Karpas-422 (cell line): ENCODE results near the gene CFAP298. TPM values are rescaled to one million over a fixed set of nuclear protein-coding genes. Genes with fewer than 3 reads are reported as not detected.

Source experiments
- DNase-seq: peaks from one replicate; pipeline ENCODE4 v3.0.0-alpha.2; 2015
- H2AFZ ChIP-seq: fragments of 200-600 bp; sonication (generic); 2 replicates; pipeline ENCODE4 v1.6.1; 2014; ENCODE audit warnings: antibody characterized with exemption, low read length, mixed read lengths
- H3K27ac ChIP-seq: fragments of 200-600 bp; sonication (generic); 2 replicates; pipeline ENCODE4 v1.5.1; 2014; ENCODE audit warnings: mild to moderate bottlenecking, low read length, moderate library complexity
- H3K27me3 ChIP-seq: fragments of 200-600 bp; sonication (generic); 2 replicates; pipeline ENCODE4 v1.6.1; 2014; ENCODE audit warnings: low read length, mixed read lengths
- H3K36me3 ChIP-seq: fragments of 200-600 bp; sonication (generic); 2 replicates; pipeline ENCODE4 v1.6.1; 2014; ENCODE audit warnings: low read length, mixed read lengths; ENCODE audit not compliant: insufficient read depth
- H3K4me1 ChIP-seq: fragments of 200-600 bp; sonication (generic); 2 replicates; pipeline ENCODE4 v1.6.1; 2014; ENCODE audit warnings: mild to moderate bottlenecking, low read length, mixed read lengths
- H3K4me2 ChIP-seq: fragments of 200-600 bp; sonication (generic); 2 replicates; pipeline ENCODE4 v1.6.1; 2014; ENCODE audit warnings: low read length, low read depth, mild to moderate bottlenecking; ENCODE audit not compliant: poor library complexity, severe bottlenecking
- H3K4me3 ChIP-seq: fragments of 200-600 bp; sonication (generic); 2 replicates; pipeline ENCODE4 v1.5.1; 2014; ENCODE audit warnings: mild to moderate bottlenecking, antibody characterized with exemption, low read length, mixed read lengths
- H3K79me2 ChIP-seq: fragments of 200-600 bp; sonication (generic); 2 replicates; pipeline ENCODE4 v1.6.1; 2014; ENCODE audit warnings: mild to moderate bottlenecking, low read length, mixed read lengths
- H3K9ac ChIP-seq: fragments of 200-600 bp; sonication (generic); 2 replicates; pipeline ENCODE4 v1.6.0; 2014; ENCODE audit warnings: low read length
- H3K9me2 ChIP-seq: fragments of 200-600 bp; sonication (generic), shearing (Covaris generic); replicated peaks from 2 replicates; pipeline ENCODE4 v1.6.0; 2014; ENCODE audit warnings: mild to moderate bottlenecking, low read length, moderate library complexity; ENCODE audit not compliant: insufficient read depth
- H3K9me3 ChIP-seq: fragments of 300-700, 200-600 bp; sonication (generic); 2 replicates; pipeline ENCODE4 v1.6.1; 2014; ENCODE audit warnings: low read length, mixed read lengths
- H4K20me1 ChIP-seq: fragments of 200-600 bp; sonication (generic); 2 replicates; pipeline ENCODE4 v1.6.1; 2014; ENCODE audit warnings: mild to moderate bottlenecking, antibody characterized with exemption, low read length, low read depth; ENCODE audit not compliant: insufficient read depth
- total RNA-seq: library from RNA; depleted of rRNA; stranded (reverse); fragments of >200 nt; shearing (Covaris generic); gene quantifications from 2 replicates; pipeline ENCODE4 v1.2.3, GENCODE V29; 2014; ENCODE audit warnings: low replicate concordance

Gene CFAP298
- total RNA-seq, 1 experiment from 2014 or later: 36.0 TPM

DNA sequence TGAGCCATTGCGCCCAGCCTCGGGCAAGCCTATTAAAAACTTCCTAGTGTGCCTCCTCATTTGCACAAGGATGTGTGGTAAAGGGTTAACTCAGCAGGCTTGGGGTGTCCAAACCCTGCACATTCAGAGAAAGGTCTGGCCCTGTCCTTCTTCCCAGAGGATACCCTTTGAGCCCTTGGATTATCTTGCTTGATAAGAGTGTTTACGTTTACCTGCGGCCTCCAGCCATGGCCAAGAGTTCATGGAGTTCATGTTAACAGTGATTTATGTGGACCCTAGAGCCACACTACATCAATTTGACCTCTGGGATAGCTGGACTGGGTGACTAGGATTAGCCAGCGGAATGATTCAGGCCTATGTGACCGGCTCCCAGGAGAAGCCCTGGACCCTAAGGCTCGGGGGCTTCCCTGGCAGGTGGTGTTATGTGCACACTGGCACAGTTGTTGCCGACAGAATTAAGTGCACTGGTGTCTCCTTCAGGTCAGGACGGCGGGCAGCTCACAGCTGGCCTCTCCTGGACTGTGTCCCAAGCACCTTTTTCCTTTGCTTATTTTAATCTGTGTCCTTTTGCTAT lies 19.2 kb downstream of the CFAP298 start:
- no peak overlapping the region for H3K9ac ChIP-seq
- H3K4me1 ChIP-seq: no peaks in the 10 kb centered on the region
- H3K79me2 ChIP-seq: no peaks in the 10 kb centered on the region
- H3K27ac ChIP-seq: no peak overlapping the region
- H4K20me1 ChIP-seq: no peaks in the 10 kb centered on the region
- H3K36me3 ChIP-seq: no peaks in the 10 kb centered on the region
- no peak overlapping the region for H2AFZ ChIP-seq
- no peaks in the 10 kb centered on the region for H3K9me2 ChIP-seq
- H3K4me3 ChIP-seq: no peak overlapping the region
- no peak overlapping the region for H3K4me2 ChIP-seq
- DNase-seq: no peak
- H3K9me3 ChIP-seq: no peaks in the 10 kb centered on the region
- H3K27me3 ChIP-seq: no peaks in the 10 kb centered on the region

DNA sequence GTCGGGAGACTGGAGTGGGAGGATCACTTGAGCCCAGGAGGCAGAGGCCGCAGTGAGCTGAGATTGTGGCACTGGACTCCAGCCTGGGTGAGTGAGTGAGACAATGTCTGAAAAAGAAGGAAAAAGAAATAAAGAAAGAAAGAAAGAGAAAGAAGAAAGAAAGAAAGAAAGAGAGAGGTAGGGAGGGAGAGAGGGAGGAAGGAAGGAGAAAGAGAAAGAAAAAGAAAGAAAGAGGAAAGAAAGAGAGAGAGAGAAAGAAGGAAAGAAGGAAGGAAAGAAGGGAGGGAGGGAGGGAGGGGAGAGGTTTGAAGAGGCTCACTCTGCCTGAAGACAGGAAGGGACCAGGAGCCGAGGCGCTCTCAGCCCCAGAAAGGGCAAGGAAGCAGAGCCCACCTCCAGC lies 22.0 kb downstream of the CFAP298 start:
- Histone ChIP-seq H3K4me3 (no peak overlapping the region), H3K9ac (no peak overlapping the region), H3K36me3 (no peaks in the 10 kb centered on the region), H3K9me3 (no peaks in the 10 kb centered on the region), H3K9me2 (no peaks in the 10 kb centered on the region), H3K4me2 (no peak overlapping the region), H3K27ac (no peak overlapping the region), H2AFZ (no peak overlapping the region), H3K27me3 (no peaks in the 10 kb centered on the region), H4K20me1 (no peaks in the 10 kb centered on the region), H3K79me2 (no peaks in the 10 kb centered on the region), H3K4me1 (no peaks in the 10 kb centered on the region)
- no peak for DNase-seq

DNA sequence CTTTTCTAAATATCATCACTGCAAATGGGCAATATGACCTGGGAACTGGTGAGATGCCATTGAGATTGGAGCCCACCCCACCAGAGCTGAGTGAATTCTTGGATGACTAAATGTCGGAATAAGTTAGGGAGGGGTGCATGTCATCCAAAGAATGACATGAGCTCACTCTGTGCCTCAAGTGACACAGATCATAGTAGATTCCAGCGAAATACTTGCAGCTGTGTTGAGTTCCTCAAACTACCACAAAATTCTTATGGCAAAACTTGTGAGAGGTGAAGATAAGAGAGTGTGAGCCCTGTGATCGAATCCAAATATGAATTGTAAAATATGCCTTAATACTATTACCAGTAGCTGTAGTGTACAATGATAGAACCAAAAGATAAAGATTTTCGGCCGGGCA lies 24.5 kb downstream of the CFAP298 start:
- H3K36me3 ChIP-seq: no peaks in the 10 kb centered on the region
- H4K20me1 ChIP-seq: no peaks in the 10 kb centered on the region
- H3K9ac ChIP-seq: no peak overlapping the region
- DNase-seq: no peak
- no peak overlapping the region for H3K4me3 ChIP-seq
- H3K27me3 ChIP-seq: no peaks in the 10 kb centered on the region
- no peaks in the 10 kb centered on the region for H3K9me3 ChIP-seq
- no peak overlapping the region for H3K4me2 ChIP-seq
- H3K9me2 ChIP-seq: no peaks in the 10 kb centered on the region
- H3K27ac ChIP-seq: no peak overlapping the region
- H3K79me2 ChIP-seq: no peaks in the 10 kb centered on the region
- H2AFZ ChIP-seq: no peak overlapping the region
- no peaks in the 10 kb centered on the region for H3K4me1 ChIP-seq

DNA sequence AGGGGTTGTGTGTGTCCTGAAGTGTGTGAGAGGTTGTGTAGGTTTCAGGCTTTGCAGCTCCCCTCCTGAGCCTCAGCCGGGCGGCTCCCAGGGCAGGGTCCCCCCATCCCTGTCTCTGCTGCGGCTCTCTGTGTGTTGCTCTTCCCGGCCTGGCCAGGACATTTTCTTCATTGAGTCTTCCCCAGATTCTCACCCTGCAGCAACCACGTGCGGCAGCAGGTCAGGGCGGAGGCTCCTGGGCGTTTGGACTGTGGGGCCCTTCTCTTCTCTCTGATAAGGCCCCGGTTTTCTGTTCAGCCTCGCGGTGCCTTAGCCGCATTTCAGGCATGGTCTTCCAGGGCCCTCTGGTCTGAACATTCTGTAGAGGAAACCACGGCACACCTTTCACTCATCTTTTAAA lies 25.1 kb downstream of the CFAP298 start:
- no peak for DNase-seq
- H3K27me3 ChIP-seq: no peaks in the 10 kb centered on the region
- no peaks in the 10 kb centered on the region for H3K9me3 ChIP-seq
- H2AFZ ChIP-seq: no peak overlapping the region
- H3K36me3 ChIP-seq: no peaks in the 10 kb centered on the region
- no peak overlapping the region for H3K4me2 ChIP-seq
- H4K20me1 ChIP-seq: no peaks in the 10 kb centered on the region
- no peaks in the 10 kb centered on the region for H3K9me2 ChIP-seq
- H3K79me2 ChIP-seq: no peaks in the 10 kb centered on the region
- H3K9ac ChIP-seq: no peak overlapping the region
- H3K27ac ChIP-seq: no peak overlapping the region
- no peaks in the 10 kb centered on the region for H3K4me1 ChIP-seq
- no peak overlapping the region for H3K4me3 ChIP-seq

DNA sequence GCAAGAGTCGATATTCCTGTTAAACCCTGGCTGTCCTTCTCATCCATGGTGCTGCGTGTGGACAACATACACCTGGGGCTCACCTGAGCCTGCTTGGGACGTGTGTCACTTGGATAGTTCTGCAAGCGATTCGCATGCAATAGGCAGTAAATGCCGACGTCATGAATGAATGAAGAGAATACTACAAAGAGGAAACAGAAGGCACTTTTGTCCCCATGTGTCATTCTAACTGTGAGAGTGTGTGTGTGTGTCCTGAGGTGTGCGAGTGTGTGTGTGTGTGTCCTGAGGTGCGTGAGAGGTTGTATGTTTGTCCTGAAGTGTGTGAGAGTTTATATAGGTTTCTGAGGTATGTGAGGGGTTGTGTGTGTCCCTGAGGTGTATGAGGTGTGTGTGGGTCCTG lies 26.2 kb downstream of the CFAP298 start:
- Histone ChIP-seq H3K79me2 (no peaks in the 10 kb centered on the region), H3K36me3 (no peaks in the 10 kb centered on the region), H3K9me3 (no peaks in the 10 kb centered on the region), H3K4me1 (no peaks in the 10 kb centered on the region), H4K20me1 (no peaks in the 10 kb centered on the region), H3K27me3 (no peaks in the 10 kb centered on the region), H2AFZ (no peak overlapping the region), H3K27ac (no peak overlapping the region), H3K9me2 (no peaks in the 10 kb centered on the region), H3K4me2 (no peak overlapping the region), H3K9ac (no peak overlapping the region), H3K4me3 (no peak overlapping the region)
- no peak for DNase-seq

DNA sequence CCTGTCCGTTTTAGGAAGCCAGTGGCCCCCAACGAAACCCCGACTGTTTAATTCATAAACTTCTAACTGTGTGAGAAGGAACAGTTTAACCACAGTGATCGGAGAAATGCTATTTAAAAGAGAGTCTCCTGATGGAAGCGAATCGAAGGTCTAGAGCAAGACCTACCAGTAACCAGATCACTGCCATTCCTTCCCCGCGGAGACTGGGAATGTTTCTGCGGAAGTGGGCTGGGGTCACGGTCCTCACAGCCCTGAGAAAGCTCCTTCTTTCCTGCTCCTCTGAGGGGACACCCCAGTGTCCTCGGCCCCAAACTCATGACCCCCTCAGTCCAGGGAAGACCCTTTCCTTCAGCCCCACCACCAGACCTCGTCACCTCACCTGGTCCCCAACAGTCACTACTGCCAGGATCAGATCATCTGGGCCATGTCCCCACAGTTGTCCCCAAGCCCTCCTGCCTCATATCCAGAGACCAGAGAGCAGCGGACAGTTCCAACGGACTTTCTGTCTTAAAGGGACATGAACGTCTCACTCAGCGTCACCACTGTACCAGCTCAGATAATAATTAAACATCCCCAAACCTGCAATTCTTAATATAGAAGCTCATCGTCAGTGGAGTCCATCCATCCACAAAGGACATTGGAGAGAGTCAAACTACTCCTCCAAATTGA lies 27.0 kb downstream of the CFAP298 start, which contains the start of gene TCP10L:
TCP10L (minus strand) TSS at position 482 of the 669 bp plus-strand sequence. CDS start 1,219 bp downstream, outside the sequence.
- Histone ChIP-seq H4K20me1 (no peaks in the 10 kb centered on the region), H3K4me1 (no peaks in the 10 kb centered on the region), H3K4me2 (no peak within 1 kb of the TSS), H3K27me3 (no peaks in the 10 kb centered on the region), H3K9me2 (no peaks in the 10 kb centered on the region), H3K36me3 (no peaks in the 10 kb centered on the region), H2AFZ (no peak within 1 kb of the TSS), H3K79me2 (no peaks in the 10 kb centered on the region), H3K9ac (no peak within 1 kb of the TSS), H3K9me3 (no peaks in the 10 kb centered on the region), H3K4me3 (no peak within 1 kb of the TSS), H3K27ac (no peak within 1 kb of the TSS)
- no peak for DNase-seq

DNA sequence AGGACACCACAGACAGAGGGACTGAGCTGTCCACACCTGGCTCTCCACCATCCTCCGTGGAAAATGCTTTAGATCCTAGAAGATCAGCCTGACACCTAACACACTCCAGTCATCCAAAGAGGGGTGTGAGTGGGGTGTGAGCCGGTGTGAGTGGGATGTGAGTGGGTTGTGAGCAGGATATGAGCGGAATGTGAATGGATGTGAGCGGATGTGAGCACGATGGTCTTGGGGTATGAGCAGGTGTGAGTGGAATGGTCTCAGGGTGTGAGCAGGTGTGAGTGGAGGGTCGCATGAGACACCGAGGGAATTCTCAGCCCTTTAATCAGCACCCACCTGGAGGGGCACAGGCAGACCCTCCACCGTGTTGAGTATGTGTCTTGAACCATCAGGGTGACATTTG lies 27.7 kb downstream of the CFAP298 start:
- no peak overlapping the region for H3K4me3 ChIP-seq
- no peak overlapping the region for H3K27ac ChIP-seq
- no peak overlapping the region for H2AFZ ChIP-seq
- no peaks in the 10 kb centered on the region for H3K36me3 ChIP-seq
- H3K9me2 ChIP-seq: no peaks in the 10 kb centered on the region
- no peak for DNase-seq
- no peaks in the 10 kb centered on the region for H3K9me3 ChIP-seq
- H3K9ac ChIP-seq: no peak overlapping the region
- H4K20me1 ChIP-seq: no peaks in the 10 kb centered on the region
- H3K27me3 ChIP-seq: no peaks in the 10 kb centered on the region
- no peak overlapping the region for H3K4me2 ChIP-seq
- no peaks in the 10 kb centered on the region for H3K4me1 ChIP-seq
- H3K79me2 ChIP-seq: no peaks in the 10 kb centered on the region

DNA sequence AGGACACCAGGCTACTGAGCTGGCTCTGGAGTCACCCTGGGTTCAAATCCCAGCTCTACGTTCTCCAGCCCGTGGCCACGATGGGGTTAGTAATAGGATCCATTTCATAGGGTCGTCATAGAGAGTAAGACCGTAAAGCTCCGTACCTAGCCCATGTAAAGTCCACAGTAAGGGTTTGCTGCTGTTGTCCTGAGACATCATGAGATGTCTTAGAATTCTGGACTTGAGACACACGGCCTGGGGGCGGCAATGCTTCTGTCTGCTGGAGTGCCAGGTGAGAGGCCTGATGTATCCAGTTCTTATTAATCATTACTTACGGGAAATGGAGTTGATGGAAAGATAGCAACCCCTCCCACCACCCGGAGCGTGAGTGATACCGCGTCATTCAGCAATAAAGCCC lies 30.4 kb downstream of the CFAP298 start:
- no peak for DNase-seq
- Histone ChIP-seq H3K4me1 (no peaks in the 10 kb centered on the region; the same call in 1 of the 2 replicates), H3K9me2 (no peaks in the 10 kb centered on the region), H3K79me2 (no peaks in the 10 kb centered on the region), H3K9me3 (no peaks in the 10 kb centered on the region), H3K27me3 (no peaks in the 10 kb centered on the region), H3K9ac (no peak overlapping the region), H3K27ac (no peak overlapping the region), H3K4me3 (no peak overlapping the region), H4K20me1 (no peaks in the 10 kb centered on the region), H3K36me3 (no peaks in the 10 kb centered on the region), H2AFZ (no peak overlapping the region), H3K4me2 (no peak overlapping the region)
